GM10248 (cell line): ENCODE data around the gene LRRC8B.

ENCODE experiments used
- CTCF ChIA-PET: fragments of 300-600 bp; sonication (Branson Sonifier 250); formaldehyde crosslinking; extraction: SDS; loops from one replicate; lab custom pipeline; 2021; ENCODE audit warnings: antibody characterized with exemption; lab: Yijun Ruan, JAX
- POLR2A ChIA-PET: fragments of 350-650 bp; sonication (Branson Sonifier 250); formaldehyde crosslinking; extraction: SDS; loops from one replicate; lab custom pipeline; 2020; ENCODE audit warnings: antibody characterized with exemption; lab: Yijun Ruan, JAX
- DNase-seq: peaks from one replicate; pipeline ENCODE4 v3.0.0; 2012; ENCODE audit errors: extremely low spot score
- TF ChIP-seq, protein P1 (sequence below): IDR thresholded peaks from 2 replicates; pipeline ENCODE4 v1.5.1; 2012; ENCODE audit warnings: mild to moderate bottlenecking, low read depth; ENCODE audit errors: extremely low read depth, missing control alignments, control extremely low read depth

The LRRC8B gene

DNA sequence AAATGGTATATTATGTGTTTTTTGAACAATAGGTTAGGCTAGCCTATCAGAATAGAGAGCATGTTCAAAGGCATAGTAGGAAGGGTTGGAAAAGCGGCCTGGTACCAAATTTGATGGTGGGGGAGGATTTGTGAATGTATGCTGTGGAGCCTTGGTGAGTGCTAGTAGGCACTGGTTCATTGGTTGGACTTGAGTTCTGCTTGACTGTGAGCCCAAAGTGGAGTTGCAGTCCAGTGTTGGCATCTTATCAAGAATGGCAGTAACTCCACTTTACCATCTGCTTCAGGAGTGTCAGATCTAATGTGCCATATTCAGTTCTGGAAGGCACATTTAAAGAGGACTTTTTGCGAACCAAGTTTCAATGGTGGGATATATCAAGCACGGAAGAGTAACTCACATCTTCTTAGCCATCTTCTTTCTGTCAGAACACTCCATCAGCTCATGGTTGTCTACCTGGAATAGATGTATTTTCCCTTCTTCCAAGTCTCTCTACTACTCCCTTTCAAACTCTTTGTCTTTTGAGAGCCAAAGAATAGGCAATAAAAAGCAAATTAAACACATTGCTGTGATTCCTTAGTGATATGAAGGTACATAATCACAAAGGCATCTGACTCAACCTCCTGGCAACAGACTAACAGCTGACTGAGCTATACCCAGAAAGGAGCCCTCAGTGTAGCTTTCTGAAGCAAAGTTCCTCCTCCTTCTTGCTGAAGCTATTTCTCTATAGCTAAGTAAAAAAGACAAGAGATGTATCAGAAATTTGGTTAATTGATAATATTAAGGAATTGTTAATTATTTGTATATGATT is 21.7 kb downstream of the LRRC8B start:
- no peak for DNase-seq
- CTCF ChIA-PET, result interaction anchor here (1.1 to 1.6 kb wide), 4 partner anchors 10 to 27 kb away, joined by 4 to 5 read pairs (median 4); no protein-coding TSS in a partner anchor
- TF ChIP-seq, protein P1, sequence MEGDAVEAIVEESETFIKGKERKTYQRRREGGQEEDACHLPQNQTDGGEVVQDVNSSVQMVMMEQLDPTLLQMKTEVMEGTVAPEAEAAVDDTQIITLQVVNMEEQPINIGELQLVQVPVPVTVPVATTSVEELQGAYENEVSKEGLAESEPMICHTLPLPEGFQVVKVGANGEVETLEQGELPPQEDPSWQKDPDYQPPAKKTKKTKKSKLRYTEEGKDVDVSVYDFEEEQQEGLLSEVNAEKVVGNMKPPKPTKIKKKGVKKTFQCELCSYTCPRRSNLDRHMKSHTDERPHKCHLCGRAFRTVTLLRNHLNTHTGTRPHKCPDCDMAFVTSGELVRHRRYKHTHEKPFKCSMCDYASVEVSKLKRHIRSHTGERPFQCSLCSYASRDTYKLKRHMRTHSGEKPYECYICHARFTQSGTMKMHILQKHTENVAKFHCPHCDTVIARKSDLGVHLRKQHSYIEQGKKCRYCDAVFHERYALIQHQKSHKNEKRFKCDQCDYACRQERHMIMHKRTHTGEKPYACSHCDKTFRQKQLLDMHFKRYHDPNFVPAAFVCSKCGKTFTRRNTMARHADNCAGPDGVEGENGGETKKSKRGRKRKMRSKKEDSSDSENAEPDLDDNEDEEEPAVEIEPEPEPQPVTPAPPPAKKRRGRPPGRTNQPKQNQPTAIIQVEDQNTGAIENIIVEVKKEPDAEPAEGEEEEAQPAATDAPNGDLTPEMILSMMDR, result no peak
- POLR2A ChIA-PET, result no interaction called here

DNA sequence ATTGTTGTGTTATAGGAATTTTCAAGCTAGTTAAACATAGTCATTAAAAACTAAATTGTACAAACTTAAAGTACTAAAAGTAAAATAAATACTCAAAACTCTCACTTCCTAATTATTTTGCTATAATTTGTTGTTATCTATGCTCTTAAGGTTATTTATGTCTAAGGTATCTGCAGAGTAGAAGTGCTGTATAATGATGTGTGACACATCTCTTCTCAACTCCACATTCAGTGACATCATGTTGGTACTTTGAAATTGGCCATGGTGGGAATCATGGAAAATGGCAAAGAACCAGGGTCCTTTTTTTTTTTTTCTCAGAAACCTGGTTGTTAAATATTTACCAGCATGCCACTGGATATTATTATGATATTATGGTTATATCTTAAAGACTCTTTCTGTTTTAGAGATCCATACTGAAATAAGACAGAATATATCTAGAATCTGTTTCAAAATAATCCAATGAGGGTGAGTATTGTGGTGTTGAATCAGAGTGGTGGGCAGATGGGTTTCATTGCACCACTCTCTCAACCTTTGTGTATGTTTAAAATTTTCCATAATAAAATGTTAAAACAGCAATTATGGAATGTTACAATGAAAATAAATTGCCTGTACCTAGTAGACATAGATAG is 22.4 kb downstream of the LRRC8B start:
- ChIA-PET POLR2A (no interaction called here), CTCF (interaction anchor here (1.1 to 1.6 kb wide), 4 partner anchors 11 to 28 kb away, joined by 4 to 5 read pairs (median 4); no protein-coding TSS in a partner anchor)
- no peak for DNase-seq
- TF ChIP-seq, protein P1, result no peak

DNA sequence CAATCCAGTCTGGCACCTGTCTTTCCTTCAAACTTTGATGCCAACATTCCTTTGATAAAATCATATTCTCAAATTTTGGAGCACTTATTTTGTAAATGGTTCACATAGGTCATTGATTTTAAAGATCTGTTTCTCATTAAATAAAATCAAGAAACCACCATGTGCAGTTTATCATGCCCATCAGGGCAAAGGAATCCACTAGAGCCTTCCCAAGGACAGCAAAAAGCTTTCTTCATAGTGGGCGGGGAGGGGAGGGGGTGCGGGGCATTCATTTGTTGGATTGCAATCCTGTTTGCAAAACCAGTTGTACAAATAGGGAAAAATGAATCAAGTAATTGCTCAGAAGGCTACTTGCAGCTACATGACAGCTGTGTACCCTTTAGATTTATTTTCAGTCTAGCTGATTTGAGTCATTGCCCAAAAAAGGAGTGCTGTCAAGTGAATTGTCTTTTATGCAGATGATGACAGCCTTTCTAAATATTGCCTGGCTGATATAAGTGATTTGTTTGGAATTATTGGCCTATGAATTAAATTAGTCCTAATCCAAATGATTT is 23.0 kb downstream of the LRRC8B start:
- TF ChIP-seq, protein P1, result no peak
- DNase-seq, result no peak
- ChIA-PET POLR2A (no interaction called here), CTCF (interaction anchor here (0.5 kb wide), 1 partner anchor 571 kb away, joined by 3 read pairs; no protein-coding TSS in a partner anchor)

DNA sequence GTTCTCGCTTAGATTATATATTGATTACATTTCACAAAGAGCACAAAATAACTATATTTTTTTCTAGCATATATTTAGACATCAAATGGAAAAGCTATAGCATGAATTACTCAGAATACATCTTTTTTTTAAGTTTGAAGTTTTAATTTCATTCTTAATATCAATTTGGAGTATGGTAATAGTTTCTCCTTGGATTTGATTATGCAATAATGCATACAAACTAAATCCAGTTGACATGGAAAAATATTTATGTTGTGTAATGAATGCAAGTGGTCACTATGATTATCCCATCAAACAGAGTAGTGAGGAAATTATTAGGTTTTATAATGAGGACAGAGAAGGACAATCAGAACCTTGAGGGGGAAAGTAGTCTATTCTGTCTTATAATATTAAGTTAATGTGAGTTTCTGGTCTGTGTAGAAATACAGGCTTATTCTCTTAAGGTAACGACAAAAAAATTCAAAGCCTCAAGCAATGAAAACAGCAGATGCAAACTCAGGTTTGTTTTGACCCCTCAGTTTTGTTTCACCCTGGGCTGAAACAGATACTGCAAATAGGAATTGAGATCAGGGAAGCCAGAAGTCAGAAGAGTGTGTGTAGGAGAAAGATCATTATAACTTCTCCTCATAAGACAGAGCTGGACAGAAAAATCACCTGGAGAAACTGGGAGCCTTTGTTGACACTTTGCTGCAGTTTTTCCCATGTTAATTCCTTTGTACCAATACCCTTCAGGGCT is 23.7 kb downstream of the LRRC8B start:
- POLR2A ChIA-PET, result no interaction called here
- TF ChIP-seq, protein P1, result no peak
- no peak for DNase-seq
- CTCF ChIA-PET, result interaction anchor here (0.5 kb wide), 1 partner anchor 572 kb away, joined by 3 read pairs; no protein-coding TSS in a partner anchor

DNA sequence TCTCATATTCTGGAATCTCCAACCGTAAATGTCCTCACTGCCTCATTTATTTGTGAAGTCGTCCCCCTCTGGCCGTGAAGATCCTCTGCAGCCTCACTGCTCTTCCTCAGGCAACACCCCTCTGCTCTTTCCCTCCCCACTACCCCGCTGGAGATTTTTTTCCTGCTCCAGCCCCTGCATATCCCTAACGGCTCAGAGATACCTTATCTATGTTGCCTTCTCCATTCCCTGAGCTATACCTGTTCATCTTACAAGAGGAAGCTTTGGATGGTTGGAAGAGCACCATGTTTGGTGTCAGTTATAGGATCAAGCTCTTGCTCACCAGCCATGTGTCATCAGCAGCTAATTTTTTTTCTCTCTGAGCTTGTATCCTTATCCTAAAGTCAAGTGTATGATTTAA is 26.4 kb downstream of the LRRC8B start:
- ChIA-PET CTCF (interaction anchor here (0.8 to 2.9 kb wide), 5 partner anchors 8 to 82 kb away, joined by 3 to 10 read pairs (median 3); partner anchors contain the start of gene LRRC8C), POLR2A (no interaction called here)
- TF ChIP-seq, protein P1, result no peak
- DNase-seq, result no peak
